PC-9 (cell line): ENCODE data around the gene AHDC1.

Source experiments
- CTCF ChIP-seq: fragments of 200-600 bp; sonication (generic); conservative IDR thresholded peaks from 2 replicates; pipeline ENCODE4 v1.6.1; 2017; ENCODE audit warnings: mixed run types, antibody characterized with exemption, mild to moderate bottlenecking, moderate library complexity
- EZH2 ChIP-seq: fragments of 200-600 bp; sonication (generic); IDR thresholded peaks from 2 replicates; pipeline ENCODE4 v1.8.0; 2017; ENCODE audit warnings: antibody characterized with exemption, low read depth

- TF ChIP-seq CTCF, result no peak
- TF ChIP-seq EZH2, result no peak
These were observed 2.8 kb upstream of the AHDC1 start for GRCh38 chr1:27606708-27607238.
